Measurements from ENCODE around the gene ADAMTS1.

ADAMTS1 gene

DNA sequence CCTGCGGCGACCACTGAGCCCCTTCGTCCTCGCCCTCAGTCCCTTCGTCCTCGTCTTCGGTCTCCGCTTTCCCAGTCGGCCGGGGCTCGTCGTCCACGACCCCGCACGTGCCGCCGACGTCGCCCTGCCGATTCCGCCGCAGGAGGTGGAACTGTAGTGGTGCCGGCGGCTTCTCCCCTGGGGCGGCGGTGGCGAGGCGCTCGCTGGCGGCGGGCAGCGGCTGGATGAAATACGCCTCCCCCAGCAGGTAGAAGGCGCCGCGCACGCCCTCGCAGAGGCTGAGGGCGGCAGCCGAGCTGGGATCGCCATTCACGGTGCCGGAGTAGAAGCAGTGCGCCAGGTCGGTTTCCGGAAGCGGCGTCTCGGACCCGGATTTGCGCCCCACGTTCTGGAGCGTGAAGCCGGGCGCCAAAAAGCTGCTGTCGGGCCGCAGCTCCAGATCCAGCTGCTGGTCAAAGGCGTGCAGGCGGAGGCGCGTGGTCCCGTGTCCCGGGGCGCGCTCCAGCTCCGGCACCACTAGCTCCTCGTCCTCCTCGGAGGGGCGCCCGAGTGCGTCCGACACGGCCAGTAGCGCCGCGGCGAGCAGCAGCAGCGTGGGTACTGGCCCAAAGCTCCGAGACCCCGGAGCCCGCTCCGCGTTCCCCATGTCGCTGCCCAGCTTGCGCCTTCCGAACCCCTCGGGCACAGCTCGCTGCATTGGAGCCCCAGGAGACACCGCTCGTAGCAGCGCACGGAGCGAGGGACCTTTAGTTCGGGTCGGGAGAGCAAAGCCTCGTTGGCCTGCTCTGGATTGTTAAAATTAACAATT, 747 bp downstream of the ADAMTS1 start:
- DNase-seq, result no peak

DNA sequence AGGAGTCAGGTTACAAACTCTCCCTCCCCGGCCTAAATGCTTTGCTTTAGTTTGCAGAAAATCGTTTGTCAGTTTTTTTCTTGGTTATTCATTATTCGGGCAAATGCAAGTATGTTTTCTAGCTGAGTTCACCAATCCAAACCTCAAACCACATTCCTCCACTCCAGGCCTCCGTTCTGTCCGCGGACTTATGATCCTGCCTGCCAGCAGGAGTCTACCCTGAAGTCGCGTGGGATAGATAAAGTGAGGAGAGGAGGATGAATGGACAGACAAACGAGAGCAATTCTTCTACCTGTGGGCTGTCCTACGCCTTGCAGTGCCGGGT, 1.3 kb downstream of the ADAMTS1 start:
- no peak for DNase-seq

DNA sequence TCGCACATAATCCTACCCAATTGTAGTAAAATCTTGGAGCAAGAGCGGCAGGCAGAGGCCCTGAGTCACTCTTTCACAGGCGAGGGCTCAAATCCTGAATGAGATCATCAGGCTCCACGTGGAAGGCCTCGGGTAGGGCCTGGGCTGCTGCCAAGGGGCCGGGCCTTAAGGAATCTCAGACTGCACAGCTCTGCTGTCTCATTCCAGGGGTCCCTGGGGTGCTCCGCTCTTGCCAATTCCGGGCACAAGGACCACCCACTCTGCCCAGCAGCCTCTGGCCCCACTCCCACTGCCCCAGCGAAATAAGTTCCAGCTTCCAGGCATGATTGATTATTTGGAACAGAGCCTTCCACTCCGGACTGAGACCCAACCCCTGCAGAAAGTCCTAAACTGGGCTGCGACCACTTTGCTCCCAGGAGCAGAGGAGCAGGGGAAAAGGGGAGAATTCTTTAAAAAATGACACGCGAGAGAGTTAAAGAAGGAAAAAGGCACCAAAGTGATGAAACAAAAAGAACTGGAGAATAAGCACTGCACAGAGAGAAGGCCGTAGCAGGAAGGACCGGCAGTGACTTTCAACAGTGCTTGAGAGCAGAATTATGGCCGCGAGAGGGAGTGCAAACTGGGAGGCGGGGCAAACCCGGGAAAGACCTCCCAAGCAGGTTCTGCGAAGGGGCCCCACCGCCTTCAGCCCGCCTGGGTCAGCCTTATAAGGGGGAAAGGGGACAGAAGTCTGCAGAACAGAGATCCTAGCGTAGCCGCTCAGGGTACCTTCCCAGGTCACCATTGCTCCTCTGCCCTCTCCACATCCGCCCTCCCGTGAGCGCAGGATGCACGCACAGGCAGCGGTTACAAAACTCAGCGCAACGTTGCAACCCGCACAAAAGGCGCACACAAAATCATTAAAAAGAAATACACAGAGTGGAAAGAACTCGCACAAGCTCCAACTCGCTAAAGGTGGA, 2.0 kb downstream of the ADAMTS1 start:
- peak; percentile 17 to 45 for DNase-seq

GRCh38 chr21:26842300-26842699, 2.9 kb downstream of the ADAMTS1 start:
- DNase-seq, result no peak

GRCh38 chr21:26840912-26841311, 4.3 kb downstream of the ADAMTS1 start:
- no peak for DNase-seq

- DNase-seq, result peak in 1 of 2 donors; percentile 31
Observed at GRCh38 chr21:26840201-26840600, 5.0 kb downstream of the ADAMTS1 start.

DNA sequence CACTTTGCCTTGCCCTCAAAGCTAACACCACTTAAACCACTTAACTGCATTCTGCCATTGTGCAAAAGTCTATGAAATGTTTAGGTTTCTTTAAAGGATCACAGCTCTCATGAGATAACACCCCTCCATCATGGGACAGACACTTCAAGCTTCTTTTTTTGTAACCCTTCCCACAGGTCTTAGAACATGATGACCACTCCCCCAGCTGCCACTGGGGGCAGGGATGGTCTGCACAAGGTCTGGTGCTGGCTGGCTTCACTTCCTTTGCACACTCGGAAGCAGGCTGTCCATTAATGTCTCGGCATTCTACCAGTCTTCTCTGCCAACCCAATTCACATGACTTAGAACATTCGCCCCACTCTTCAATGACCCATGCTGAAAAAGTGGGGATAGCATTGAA, 7.7 kb downstream of the ADAMTS1 start:
- no peak for DNase-seq

- DNase-seq, result no peak
Observed at GRCh38 chr21:26836528-26836927, 8.7 kb downstream of the ADAMTS1 start.

DNA sequence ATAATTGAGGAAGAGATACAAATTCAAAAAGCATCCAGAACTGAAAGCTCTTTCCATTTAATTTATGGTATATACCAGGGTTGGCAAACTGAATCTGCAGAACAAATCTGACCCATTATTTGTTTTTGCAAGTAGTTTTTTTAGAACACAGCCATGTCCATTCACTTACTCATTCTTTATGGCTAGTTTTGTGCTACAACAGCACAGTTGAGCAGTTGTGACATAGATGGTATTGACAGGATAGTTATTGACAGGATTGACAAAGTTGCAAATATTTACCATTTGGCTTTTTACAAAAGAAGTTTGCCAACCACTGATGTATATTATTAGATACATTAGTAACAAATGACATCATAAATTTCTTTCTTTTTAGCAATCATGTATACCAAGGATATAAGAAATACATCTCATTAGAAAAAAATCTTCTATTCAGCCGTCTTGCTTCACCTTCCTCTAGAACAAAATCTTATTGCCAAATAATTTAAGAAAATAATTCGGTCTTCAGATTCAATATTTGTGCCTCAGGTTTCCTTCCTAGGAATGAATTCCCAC, 9.4 kb downstream of the ADAMTS1 start:
- DNase-seq, result no peak

DNA sequence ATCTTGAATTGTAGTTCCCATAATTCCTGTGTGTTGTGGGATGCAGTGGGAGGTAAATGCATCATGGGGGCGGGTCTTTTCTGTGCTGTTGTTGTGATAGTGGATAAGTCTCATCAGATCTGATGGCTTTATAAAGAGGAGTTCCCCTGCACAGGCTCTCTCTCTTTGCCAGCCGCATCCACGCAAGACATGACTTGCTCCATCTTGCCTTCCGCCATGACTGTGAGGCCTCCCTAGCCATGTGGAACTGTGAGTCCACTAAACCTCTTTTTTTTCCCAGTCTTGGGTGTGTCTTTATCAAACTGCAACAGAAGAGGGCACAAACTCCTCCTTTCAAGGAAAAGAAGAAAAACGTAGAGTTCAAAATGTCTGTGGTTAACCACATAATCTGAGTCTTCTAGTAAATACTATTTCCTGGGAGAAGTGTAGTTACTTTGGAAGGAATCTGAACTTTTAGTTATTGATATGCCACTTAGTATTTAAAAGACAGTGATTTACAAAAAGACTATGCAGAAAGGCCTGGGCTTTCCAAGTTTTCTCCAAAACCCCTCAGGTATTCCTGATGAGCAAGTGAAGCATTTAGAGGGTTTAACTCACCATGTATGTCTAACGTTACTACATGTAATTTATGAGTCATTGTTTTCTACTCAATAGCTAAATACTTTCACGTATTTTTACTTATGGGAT, 10.0 kb downstream of the ADAMTS1 start:
- no peak for DNase-seq

DNA sequence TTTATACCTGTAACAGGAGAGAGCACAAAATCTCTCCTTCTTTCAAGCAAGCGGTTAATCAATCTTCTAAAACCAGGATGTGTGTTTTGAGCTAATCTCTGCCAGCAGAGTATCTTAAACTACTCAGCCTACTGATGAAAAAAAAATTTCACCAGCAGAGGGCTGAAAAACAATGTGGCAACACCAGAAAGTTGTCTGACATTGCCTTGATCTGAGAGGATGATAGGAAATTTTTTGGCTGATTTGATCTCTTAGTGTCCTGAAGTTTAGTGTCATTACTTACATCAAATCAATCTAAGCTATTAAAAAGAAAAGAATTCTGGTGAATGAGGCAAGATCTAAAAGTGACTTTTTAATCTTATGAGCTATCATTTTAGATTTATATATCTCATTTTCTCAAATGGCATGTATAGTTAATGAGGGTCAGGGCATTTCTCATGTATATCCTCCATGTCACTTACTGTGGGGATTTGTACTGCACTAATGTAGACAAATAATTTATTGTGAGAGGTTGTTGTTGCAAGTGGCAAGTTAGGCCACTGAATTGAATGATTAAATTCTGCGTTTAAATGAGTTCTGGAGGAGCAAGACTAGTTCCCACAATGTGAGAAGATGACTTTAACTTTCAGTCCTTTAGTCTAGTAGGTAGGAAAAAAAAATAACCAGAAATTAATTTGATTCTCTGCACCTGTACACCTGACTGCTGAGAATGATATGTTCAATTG, 10.9 kb downstream of the ADAMTS1 start:
- no peak for DNase-seq

DNA sequence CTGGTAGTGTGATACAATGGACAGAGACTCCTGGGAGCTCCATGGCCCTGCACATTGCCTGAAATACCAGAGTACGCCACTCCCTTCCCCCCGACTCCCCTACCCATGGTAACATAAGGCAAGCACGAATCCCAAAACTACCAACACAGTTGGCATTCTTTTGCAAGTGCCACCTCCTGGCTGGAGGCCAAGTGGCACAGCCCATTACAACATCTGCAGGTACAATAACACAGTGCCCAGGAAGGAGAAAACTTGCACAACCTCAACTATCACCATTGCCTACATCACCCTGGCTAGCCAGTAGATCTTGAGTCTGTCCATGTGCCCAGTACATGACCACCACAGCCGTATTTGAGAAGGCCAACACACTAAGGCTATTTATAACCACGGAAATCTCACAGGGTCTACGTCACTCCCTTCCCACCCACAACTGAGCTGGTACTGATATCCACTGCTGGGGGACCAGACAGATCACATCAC, 11.7 kb downstream of the ADAMTS1 start:
- no peak for DNase-seq

- no peak for DNase-seq
Observed at GRCh38 chr21:26833011-26833410, 12.2 kb downstream of the ADAMTS1 start.

GRCh38 chr21:26832546-26832945, 12.7 kb downstream of the ADAMTS1 start:
- no peak for DNase-seq

- no peak for DNase-seq
Observed at GRCh38 chr21:26826801-26827200, 18.4 kb downstream of the ADAMTS1 start.

- DNase-seq, result no peak
Observed at GRCh38 chr21:26820509-26820908, 24.7 kb downstream of the ADAMTS1 start.

- no peak for DNase-seq
Observed at GRCh38 chr21:26819740-26820324, 25.4 kb downstream of the ADAMTS1 start.

DNA sequence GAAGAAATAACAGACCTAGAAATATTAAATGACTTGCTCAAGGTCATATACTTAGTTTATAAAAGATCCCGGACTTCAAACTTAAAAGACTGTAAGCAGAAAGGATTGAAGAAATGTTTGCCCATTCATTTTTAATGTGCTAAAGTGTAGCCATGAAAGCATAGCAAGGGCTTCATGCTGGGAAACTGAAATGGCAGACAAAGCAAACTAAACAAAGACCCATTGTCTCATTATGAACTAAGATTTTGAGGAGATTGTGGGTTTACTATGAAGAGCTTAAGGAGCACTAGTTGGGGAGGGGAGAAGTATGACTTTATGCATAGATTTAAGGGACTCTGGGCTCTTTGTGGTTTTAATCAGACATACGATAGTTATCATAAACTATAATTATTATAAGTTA, 26.3 kb downstream of the ADAMTS1 start:
- DNase-seq, result no peak

- DNase-seq, result no peak
Observed at GRCh38 chr21:26815197-26815596, 30.0 kb downstream of the ADAMTS1 start.

GRCh38 chr21:26814386-26814785, 30.8 kb downstream of the ADAMTS1 start:
- no peak for DNase-seq

DNA sequence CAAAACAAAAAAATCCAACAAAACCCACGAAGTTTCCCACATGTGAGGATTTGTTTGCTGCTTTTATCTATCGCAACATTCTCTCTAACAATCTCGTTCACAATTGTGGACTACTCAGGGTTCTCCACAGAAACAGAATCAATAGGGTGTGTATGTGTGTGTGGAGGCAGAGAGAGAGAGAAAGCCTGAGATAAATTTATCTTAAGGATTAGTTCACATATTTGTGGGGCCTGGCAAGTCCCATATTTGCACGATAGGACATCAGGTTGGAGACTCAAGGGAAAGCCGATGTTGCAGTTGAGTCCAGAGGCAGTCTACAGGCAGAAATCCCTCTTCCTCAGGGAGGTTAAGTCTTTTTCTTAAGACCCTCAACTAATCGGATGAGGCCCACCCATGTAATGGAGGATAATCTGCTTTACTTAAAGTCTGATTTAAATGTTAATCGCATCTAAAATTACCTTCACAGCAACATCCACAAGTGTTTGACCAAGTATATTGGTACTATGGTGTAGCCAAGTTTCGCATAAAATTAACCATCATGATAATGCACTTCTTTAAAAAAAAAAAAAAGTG, 31.7 kb downstream of the ADAMTS1 start:
- no peak for DNase-seq

GRCh38 chr21:26812173-26812572, 33.0 kb downstream of the ADAMTS1 start:
- DNase-seq, result no peak
